Measurements from ENCODE around the gene ATP5F1B.

Gene ATP5F1B

GRCh38 chr12:56616244-56616643 lies 29.5 kb downstream of the ATP5F1B start:
- no peak for DNase-seq

DNA sequence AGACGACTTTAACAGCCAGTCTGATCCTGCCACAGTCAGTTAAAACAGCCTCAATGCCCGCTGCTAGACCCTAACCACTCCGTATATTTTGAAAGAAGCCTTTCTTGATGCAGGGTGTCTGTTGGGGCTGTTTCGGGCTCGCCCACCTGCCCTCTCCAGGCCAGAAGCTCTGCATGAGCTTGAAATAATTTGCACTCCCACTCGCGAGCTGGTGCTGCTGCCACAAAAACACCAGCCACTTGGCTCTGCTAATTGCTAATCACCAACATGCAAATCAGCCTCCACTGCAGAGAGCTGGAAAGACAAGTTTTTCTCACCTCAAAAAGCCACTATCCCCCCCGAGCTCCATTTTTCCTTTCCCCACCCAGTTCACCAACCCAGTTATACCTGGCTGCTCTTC lies 31.2 kb downstream of the ATP5F1B start:
- DNase-seq, result no peak

DNA sequence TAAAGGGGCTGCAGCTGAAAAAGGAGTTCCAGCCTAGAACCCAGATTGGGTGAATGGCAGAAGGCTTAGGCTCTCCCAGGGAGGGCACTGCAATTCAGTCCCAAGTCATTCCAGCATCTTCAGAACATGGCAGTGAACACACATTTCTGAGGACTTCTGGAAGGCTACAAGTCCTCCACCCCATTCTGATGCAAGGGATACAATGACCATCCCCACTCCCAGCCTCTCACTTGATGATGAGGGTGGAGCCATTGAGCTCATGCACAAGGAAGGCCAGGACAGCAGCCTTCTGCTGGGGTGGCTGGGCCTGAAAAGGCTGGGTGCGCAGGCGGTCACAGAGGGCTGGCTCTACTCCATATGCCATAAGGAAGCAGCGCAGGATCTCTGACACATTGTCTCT lies 41.4 kb downstream of the ATP5F1B start:
- no peak for DNase-seq

GRCh38 chr12:56602239-56602638 lies 43.5 kb downstream of the ATP5F1B start:
- no peak for DNase-seq

DNA sequence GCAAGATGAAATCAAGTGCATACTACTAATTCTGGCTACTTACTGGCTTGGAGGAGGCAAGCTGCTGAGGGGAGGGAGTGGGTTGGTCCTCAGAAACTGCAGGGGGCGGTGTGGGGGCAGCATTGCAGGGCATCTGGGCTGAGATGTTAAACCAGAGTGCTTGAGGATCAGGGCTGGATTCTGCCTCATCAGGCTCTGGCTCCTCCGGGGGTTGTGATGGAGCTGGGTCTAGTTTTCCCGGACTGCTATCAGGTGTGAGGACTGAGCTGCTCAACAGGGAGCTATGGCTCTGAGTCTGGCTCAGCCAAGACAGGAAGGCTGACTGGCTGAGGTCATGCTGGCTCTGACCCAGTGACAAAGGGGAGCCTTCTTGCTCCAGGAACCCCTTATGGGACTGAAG lies 44.3 kb downstream of the ATP5F1B start:
- DNase-seq, result no peak

GRCh38 chr12:56600753-56601152 lies 45.0 kb downstream of the ATP5F1B start:
- no peak for DNase-seq

DNA sequence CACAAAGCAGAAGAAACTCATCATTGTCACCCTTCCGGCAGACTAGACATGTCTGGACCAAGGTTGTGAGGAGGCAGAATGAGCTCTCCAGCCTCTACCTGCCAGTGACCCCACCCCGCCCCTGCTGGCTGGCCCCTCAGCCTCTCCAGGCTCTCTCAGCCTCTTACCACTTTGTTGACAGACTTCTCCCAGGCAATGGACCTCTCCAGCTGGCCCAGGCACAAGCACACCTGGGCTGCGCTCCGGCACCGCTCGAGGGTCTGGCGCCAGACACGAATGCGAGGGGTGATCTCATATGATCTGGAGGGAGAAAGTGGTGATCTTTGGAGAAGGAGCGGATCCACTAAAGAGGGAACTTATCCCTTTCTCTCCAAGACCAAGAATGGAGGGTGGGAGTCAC lies 46.0 kb downstream of the ATP5F1B start:
- DNase-seq, result no peak

- DNase-seq, result no peak
These were observed 46.7 kb downstream of the ATP5F1B start for GRCh38 chr12:56599041-56599440.

- no peak for DNase-seq
These were observed 49.0 kb downstream of the ATP5F1B start for GRCh38 chr12:56596815-56597214.

DNA sequence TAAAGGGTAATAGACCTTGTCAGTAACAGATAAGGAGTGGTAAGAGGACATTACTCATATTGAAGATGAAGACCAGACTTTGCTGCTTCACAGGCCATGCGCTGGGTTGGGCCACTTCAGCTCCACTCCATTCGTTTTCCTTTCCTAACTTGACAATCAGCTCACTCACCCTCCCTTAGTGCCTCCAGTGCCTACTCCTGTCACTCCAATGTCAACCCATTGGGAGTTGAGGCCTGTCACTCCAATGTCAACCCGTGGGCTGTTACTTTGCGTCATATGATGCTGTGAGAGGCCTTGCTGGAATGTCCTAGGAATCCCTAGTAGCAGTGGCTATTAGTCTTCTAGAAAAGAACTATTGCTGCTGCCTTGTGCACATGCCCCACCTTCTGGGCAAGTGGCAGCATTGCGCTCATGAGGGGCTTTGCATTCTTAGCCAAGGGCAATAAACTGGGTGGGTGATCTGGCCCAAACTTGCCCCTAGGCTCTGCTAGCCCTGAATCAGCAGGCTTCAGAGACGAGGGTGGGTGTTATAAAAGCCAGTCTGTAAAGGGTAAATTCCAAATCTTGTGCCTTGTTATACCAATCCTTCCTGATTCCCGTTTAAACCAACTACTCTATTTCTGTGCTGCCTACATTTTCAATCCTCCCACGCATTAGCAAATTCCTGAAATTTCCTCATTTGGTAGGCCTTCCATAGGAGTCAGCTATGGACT lies 51.7 kb downstream of the ATP5F1B start:
- peak; percentile 23 for DNase-seq

- DNase-seq, result no peak
These were observed 53.8 kb downstream of the ATP5F1B start for GRCh38 chr12:56591961-56592360.

DNA sequence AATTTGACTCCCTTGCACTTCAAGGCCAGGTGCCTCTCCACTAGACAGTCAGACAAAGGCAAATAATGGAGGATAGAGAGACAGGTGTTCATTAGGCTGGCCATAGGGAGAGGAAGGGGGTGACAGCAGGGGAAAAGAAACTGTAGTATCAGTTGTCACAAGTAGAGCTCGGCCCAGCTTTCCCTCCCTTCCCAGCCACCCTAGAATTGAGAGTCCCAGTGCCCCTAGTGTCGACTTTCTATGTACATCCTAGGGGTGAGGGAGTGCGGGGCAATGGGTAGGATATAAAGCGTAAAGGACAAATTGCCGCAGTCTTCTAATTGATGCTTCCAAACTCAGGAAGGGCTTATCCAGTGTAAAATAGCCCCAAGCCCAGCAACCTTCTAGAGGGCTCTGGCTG lies 54.7 kb downstream of the ATP5F1B start:
- no peak for DNase-seq

DNA sequence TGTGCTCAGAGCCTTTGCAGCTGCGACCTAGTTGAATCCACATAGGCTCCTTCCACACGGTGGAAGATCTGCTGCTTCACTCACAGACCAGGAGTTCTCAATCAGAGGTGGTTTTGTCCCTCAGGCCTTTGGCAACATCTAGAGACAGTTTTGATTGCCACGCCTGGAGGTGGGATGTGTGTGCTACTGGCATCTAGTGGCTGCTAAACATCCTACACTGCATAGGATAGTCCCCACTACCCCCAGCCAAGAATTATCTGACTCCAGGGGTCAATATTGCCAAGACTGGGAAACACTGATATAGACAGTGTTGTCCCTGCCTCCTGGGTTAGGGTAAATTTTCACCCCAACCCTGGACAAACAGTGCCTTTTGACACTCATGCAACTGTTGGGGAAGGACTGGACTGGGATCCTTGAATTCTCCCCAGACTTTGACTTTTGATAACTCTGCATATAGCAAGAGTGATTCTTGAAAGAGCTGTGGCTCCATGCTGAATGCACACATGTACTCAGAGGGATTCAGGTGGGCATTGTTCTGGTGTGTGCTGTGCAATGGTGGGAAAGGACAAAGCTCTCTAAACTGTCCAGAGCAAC lies 55.5 kb downstream of the ATP5F1B start:
- DNase-seq, result no peak

GRCh38 chr12:56589783-56590182 lies 56.0 kb downstream of the ATP5F1B start:
- DNase-seq, result no peak
